ENCODE results near the gene AP4E1.
A peak's percentile ranks its signal among the peaks of the same experiment; 100 is the strongest.
"Not testable (repeated sequence)": the region's sequence is repeated elsewhere in the genome, so short reads cannot be mapped to it uniquely, and the experiment has no call there.

AP4E1 gene

DNA sequence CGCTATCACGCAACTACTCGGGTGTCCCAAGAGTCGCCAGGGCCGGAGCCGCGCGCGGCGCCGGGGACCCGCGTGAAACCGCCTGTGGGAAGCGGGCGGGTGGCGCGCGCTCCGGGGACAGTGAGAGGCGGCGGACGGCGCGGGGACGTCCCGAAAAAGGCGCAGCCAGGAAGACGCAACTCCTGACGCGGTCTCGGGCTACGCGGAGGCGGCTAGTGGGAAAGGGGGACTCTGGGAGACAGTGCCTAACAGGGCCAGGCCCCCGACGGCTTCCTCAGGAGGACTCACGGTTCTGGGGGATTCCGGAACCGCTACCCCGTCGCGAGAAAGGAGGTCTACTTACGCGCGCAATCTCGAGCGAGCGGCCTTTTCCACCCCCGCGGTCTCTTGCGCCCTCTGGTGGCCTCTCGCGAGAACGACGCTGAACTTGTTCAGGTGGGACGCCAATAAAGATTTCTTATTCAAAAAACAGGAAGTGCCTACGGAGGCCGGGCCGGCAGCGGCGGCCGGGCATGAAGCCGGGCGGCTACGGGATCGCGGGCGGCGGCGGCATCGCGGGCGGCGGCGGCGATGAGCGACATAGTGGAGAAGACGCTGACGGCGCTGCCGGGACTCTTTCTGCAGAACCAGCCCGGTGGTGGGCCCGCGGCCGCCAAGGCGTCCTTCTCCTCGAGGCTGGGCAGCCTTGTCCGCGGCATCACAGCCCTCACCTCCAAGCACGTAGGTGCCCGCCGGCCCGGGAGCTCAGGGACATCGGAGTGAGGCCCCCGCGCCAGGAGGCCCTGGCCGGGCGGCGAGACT is at the start of gene AP4E1:
Gene AP4E1, plus strand, starts transcription at position 475 of the 801 bp plus-strand sequence. Its CDS starts 96 bp downstream, at position 571.
- peak; percentile 96 for DNase-seq (ENCODE audit: low spot score)

DNA sequence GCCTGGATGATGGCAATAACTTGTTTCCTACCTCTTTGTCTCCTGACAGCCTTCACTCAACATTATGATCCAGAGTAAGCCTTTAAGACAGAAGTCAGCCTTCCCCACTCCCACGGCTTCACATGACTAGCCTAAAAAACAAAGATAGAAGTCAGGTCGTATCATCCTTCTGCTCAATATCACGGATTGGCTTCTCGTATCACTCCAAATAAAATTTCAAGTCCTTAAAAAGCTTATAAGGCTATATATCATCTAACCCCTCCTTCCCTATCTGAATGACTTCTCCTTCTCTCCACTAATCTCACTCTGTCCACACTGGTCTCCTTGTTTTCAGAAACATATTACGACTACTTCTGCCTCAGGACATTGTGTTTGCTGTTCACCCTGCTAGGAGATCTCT is 47.7 kb upstream of the AP4E1 start:
- no peak for DNase-seq (ENCODE audit: low spot score)

- no peak for DNase-seq (ENCODE audit: low spot score)
These were observed 45.9 kb upstream of the AP4E1 start for GRCh38 chr15:50862553-50862952.

DNA sequence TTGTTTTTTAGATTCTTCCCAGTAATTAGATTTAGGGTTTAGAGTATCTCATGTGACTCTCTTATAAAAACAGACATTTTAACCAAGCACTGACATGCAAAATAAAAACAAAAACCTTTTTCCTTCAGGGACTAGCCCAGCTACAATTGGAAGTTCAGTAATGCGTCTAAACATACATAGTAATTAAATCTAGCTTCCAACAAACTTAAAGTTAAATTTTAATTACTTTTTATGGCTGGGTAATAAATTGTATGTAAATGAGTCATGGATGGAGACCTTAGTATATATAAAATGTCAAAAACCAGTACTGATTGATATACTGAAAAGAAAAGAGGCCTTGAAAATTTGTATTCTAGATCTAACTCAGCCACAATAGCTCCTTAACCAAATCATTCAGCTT is 43.6 kb upstream of the AP4E1 start:
- no peak for DNase-seq (ENCODE audit: low spot score)

- DNase-seq (ENCODE audit: low spot score) = no peak
These were observed 42.7 kb upstream of the AP4E1 start for GRCh38 chr15:50865515-50866353.

- no peak for DNase-seq (ENCODE audit: low spot score)
These were observed 36.7 kb upstream of the AP4E1 start for GRCh38 chr15:50871832-50872231.

- no peak for DNase-seq (ENCODE audit: low spot score)
These were observed 35.6 kb upstream of the AP4E1 start for GRCh38 chr15:50872832-50873426.

DNA sequence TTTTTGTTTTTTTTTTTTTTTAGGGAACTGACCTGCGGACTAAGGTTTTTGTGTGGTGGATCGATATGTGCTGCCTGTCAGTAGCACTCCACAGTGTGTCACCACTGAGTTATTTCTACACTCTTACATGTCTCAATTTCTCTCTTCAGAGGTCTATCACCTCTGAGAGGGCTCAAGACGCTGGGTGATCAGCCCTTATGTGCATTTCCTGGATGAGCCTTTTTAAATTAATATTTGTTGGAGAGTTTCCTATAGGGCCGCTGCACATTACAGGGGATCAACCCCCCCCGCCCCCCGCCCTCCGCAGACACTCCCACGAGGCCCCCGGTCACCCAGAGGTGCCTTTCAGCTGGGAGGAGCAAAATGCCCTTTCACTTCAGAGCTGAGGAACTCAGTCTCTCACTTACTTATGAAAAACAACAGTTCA is 34.5 kb upstream of the AP4E1 start:
- no peak for DNase-seq (ENCODE audit: low spot score)

DNA sequence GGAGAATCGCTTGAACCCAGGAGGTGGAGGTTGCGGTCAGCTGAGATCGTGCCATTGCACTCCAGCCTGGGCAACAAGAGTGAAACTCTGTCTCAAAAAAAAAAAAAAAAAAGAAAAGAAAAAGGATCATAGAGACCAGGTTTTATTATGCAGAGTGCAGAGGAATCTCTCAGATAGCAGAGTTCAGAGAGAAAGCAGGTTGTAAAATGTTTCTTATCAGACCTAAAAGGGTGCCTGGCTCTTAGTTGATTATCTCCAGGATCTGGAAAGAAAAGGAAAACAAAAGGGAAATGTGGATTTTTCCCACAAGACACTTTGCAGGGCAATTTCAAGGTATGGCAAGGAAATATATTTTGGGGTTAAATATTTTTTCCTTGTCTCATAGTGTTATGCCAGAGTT is 33.2 kb upstream of the AP4E1 start:
- not testable (repeated sequence) for DNase-seq (ENCODE audit: low spot score)

DNA sequence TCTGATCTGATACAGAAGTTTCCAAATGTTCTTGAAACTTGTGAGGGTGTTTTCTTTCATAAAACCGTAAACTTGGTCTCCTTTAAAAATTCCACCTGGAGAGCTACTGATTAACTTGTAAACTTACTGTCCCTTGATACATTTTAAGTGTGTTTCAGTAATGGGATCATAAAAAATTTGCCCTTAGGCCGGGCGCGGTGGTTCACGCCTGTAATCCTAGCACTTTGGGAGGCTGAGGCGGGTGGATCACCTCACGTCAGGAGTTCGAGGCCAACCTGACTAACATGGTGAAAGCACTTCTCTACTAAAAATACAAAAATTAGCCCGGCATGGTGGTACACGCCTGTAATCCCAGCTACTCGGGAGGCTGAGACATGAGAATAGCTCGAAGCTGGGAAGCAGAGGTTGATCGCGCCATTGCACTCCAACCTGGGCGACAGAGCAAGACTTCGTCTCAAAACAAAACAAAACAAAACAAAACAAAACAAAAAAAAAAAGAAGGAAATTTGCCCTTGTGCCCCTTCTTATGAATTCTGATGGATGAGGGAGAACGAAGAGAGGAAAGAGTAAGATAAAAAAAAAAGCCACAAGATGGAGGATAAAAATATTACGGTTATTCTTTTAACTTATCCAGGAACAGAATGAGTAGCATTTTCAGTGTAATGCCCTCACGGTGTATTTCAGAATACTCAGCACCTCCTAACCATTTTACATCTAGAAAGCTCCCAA is 32.1 kb upstream of the AP4E1 start:
- DNase-seq (ENCODE audit: low spot score) = no peak

DNA sequence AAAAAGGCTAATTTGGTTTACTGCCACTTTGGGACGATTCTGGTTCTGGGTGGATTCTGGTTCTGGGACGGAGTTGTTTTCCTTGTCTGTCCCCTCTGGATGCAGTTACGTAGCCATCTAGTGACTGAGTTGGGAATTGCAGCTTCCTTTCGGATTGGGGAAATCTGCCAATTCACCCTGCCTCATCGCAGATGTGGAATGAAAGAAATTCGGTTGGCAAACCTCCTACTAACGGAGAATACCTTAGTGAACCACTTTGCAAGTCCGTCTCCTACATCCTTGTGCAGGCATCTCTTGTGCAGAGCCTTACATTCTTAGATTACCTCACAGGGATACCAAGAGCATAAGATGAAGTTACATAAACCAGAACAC is 31.5 kb upstream of the AP4E1 start:
- peak; percentile 81 for DNase-seq (ENCODE audit: low spot score)

DNA sequence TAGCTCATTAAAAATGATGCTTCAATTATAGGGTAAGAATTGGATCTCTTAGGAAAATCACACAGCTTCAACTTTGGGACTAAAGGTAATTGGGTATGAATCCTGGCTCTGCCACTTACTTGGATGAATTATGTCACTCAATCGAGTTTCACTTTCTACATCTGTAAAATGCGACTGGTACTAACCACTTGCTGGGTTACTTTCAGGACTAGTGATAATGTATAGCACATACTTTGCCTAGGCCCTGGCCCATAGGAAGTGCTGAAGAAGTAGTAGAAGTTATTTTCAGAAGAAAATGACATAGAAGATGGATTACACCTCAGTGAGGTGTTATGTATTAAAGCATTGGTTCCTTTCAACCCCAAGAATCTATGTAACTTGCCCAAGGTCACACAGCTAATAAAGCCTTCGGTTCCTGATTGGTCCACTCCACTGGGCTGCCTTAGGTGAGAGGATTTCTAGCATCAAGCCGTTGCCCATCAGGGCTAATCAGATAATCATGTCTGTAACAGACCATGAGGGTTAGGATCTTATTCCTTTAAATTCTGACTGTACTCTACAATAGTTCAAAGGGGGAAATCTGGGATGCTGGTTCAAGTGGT is 29.4 kb upstream of the AP4E1 start:
- no peak for DNase-seq (ENCODE audit: low spot score)

DNA sequence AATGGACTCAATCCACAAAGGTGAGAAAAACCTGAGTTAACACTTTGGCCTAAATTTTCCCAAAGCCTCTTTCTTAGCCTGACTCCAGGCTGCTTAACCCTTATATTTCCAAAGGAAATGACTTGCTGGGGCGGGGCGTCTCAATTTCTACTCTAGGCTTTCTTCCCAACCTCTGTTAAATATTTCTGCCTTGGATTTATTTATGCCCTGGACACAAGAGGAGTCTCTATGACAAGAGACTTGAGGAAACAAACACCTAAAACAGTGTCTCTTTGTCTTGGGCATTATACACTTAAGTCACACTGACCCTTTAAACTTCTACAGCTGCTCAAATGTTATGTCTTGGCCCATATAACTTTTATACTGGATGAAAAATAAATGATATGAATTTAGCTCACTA is 28.3 kb upstream of the AP4E1 start:
- no peak for DNase-seq (ENCODE audit: low spot score)

DNA sequence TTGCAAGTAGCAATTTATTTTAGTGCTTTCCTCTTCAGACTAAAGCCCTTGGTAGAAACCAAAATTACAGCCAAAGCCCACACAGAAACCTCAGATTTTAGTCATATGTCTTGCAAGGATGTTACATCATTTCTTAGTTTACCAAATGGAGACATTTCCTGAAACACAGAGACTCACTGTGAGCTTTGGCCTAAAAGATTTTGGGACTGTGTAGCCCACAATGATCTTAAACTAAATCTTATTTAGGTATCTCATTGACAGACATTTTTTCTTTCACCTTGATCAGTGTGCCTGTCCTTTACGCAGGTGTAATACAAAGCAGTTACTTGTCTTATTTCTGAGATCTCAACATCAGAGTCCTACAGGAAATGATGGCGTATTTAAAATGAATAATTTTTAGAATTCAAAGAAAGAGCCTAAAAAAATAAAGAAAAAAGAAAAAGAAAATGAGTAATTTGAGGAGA is 27.8 kb upstream of the AP4E1 start:
- DNase-seq (ENCODE audit: low spot score) = no peak

- no peak for DNase-seq (ENCODE audit: low spot score)
These were observed 27.1 kb upstream of the AP4E1 start for GRCh38 chr15:50881121-50882048.

DNA sequence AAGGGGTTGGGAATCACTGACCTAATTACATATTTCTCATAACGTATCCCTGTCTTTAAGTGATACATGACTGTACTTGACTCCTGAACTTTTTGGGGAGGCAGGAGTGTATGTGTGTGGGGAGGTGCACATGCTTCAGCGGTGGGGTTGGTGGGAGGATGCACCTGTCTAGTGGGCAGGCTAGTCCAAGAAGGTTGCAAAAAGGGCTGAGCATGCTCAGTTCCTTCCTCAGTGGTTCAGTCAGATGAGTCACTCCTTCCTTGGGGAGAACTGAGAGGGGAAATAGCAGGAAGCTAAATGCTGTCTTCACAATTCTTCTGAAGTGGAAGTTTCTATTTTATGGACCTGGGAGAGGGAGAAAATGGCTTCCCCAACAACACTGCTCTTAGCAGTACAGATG is 24.6 kb upstream of the AP4E1 start:
- peak; percentile 22 for DNase-seq (ENCODE audit: low spot score)

- DNase-seq (ENCODE audit: low spot score) = no peak
These were observed 23.9 kb upstream of the AP4E1 start for GRCh38 chr15:50884540-50884939.

- DNase-seq (ENCODE audit: low spot score) = no peak
These were observed 22.4 kb upstream of the AP4E1 start for GRCh38 chr15:50886139-50886467.

- DNase-seq (ENCODE audit: low spot score) = no peak
These were observed 21.7 kb upstream of the AP4E1 start for GRCh38 chr15:50886611-50887345.

GRCh38 chr15:50888054-50888453 is 20.4 kb upstream of the AP4E1 start:
- no peak for DNase-seq (ENCODE audit: low spot score)
